NB4 (cell line): ENCODE data around the gene CDC42BPG.

Experiments
- DNase-seq: peaks from one replicate; pipeline ENCODE4 v3.0.0; 2010; ENCODE audit warnings: low read depth
- H3K4me3 ChIP-seq: one replicate; pipeline ENCODE4 v1.5.1; 2011; ENCODE audit warnings: mild to moderate bottlenecking, low read depth, low read length, moderate library complexity
- CTCF ChIP-seq: IDR thresholded peaks from one replicate; pipeline ENCODE4 v1.5.1; 2012; ENCODE audit warnings: low read depth, low read length
- MAX ChIP-seq: IDR thresholded peaks from 2 replicates; pipeline ENCODE4 v1.6.1; 2011; ENCODE audit warnings: low read depth, low read length
- MYC ChIP-seq: IDR thresholded peaks from 2 replicates; pipeline ENCODE4 v1.6.1; 2011; ENCODE audit warnings: low read depth, low read length
- POLR2A ChIP-seq: IDR thresholded peaks from 2 replicates; pipeline ENCODE4 v1.6.1; 2011; ENCODE audit warnings: mild to moderate bottlenecking; ENCODE audit not compliant: insufficient read length; ENCODE audit errors: extremely low read depth

Gene CDC42BPG

GRCh38 chr11:64871492-64871891 lies 27.0 kb upstream of the CDC42BPG start:
- H3K4me3 ChIP-seq = no peak overlapping the region
- TF ChIP-seq MAX (no peak), MYC (no peak), POLR2A (no peak), CTCF (no peak)
- DNase-seq = no peak

GRCh38 chr11:64870893-64871466 lies 26.5 kb upstream of the CDC42BPG start:
- no peak overlapping the region for H3K4me3 ChIP-seq
- no peak for DNase-seq
- TF ChIP-seq POLR2A = no peak

GRCh38 chr11:64870176-64870892 lies 25.9 kb upstream of the CDC42BPG start:
- TF ChIP-seq MAX = no peak
- no peak for TF ChIP-seq POLR2A
- no peak for TF ChIP-seq CTCF
- TF ChIP-seq MYC = no peak
- no peak overlapping the region for H3K4me3 ChIP-seq
- DNase-seq = peak; percentile 66

GRCh38 chr11:64869571-64870175 lies 25.2 kb upstream of the CDC42BPG start:
- H3K4me3 ChIP-seq = no peak overlapping the region
- TF ChIP-seq MAX = no peak
- TF ChIP-seq CTCF = peak; percentile 30
- no peak for TF ChIP-seq POLR2A
- TF ChIP-seq MYC = no peak
- DNase-seq = no peak

GRCh38 chr11:64868904-64869570 lies 24.6 kb upstream of the CDC42BPG start:
- no peak for TF ChIP-seq POLR2A
- no peak for TF ChIP-seq CTCF
- TF ChIP-seq MAX = no peak
- TF ChIP-seq MYC = no peak
- no peak overlapping the region for H3K4me3 ChIP-seq
- DNase-seq = no peak

- TF ChIP-seq MAX = no peak
- no peak for TF ChIP-seq POLR2A
- no peak for TF ChIP-seq MYC
- TF ChIP-seq CTCF = no peak
- DNase-seq = no peak
- H3K4me3 ChIP-seq = no peak overlapping the region
These were observed 23.5 kb upstream of the CDC42BPG start for GRCh38 chr11:64867748-64868462.
